Tibial nerve (tissue), 4 donors: ENCODE data around the gene PRICKLE1. TPM values are rescaled to one million over a fixed set of nuclear protein-coding genes. Genes with fewer than 3 reads are reported as not detected.

Experiments used
- DNase-seq, 2 donors: peaks; one replicate each; pipeline ENCODE4 v3.0.0-alpha.2; 2019; ENCODE audit warnings: low spot score in 2 of 2
- H3K27ac ChIP-seq, 4 donors: fragments of 200-600 bp; sonication (generic) in 3 of 4; one replicate each; pipeline ENCODE4 v1.5.1; 2017 to 2019; ENCODE audit warnings: mild to moderate bottlenecking in 1 of 4
- H3K27me3 ChIP-seq, 2 donors: fragments of 200-600 bp; sonication (generic) in 1 of 2; one replicate each; pipeline versions ENCODE4 v1.5.1 to v1.6.0; 2017 to 2019
- H3K36me3 ChIP-seq, 3 donors: fragments of 200-600 bp; sonication (generic); one replicate each; pipeline ENCODE4 v1.5.1; 2018 to 2019
- H3K4me1 ChIP-seq, 4 donors: fragments of 200-600 bp; sonication (generic) in 3 of 4; one replicate each; pipeline ENCODE4 v1.5.1; 2017 to 2019
- H3K4me3 ChIP-seq, 4 donors: fragments of 200-600 bp; sonication (generic) in 3 of 4; one replicate each; pipeline ENCODE4 v1.5.1; 2017 to 2019; ENCODE audit warnings: mild to moderate bottlenecking in 1 of 4, moderate library complexity in 1 of 4
- H3K9me3 ChIP-seq, 4 donors: fragments of 200-600 bp; sonication (generic) in 3 of 4; one replicate each; pipeline ENCODE4 v1.5.1; 2017 to 2019
- EP300 ChIP-seq, 2 donors: sonication (generic); formaldehyde crosslinking; IDR thresholded peaks; one replicate each; pipeline ENCODE4 v1.6.1; 2017; ENCODE audit warnings: antibody characterized with exemption in 2 of 2, mild to moderate bottlenecking in 1 of 2
- POLR2A ChIP-seq, 2 donors: fragments of 450-650 bp; IDR thresholded peaks; one replicate each; pipeline ENCODE4 v1.6.1; 2017; ENCODE audit warnings: antibody characterized with exemption in 2 of 2, mild to moderate bottlenecking in 2 of 2, moderate library complexity in 2 of 2
- WGBS, 2 donors: methylation state at CpG; one replicate each; pipeline ENCODE4 v1.1.5; 2018; 5-methylcytosine and 5-hydroxymethylcytosine counted together
- total RNA-seq, 4 donors: library from RNA; depleted of rRNA; stranded (reverse); fragments of >200 nt; gene quantifications; one replicate each; pipeline ENCODE4 v1.1.0, GENCODE V29; 2016
- TF ChIP-seq, protein P1 (sequence below), 5 experiments: fragments of 200-600 bp in 3 of 5; fragments of 450-650 bp in 2 of 5; sonication (generic) in 3 of 5; IDR thresholded peaks; one replicate each; pipeline ENCODE4 v1.5.1; 2016 to 2019; ENCODE audit warnings: antibody characterized with exemption in 5 of 5, mild to moderate bottlenecking in 3 of 5, moderate library complexity in 2 of 5

PRICKLE1 gene
- total RNA-seq, 4 donors from 2014 or later: 21.6 to 51.7 (median 34.5) TPM

DNA sequence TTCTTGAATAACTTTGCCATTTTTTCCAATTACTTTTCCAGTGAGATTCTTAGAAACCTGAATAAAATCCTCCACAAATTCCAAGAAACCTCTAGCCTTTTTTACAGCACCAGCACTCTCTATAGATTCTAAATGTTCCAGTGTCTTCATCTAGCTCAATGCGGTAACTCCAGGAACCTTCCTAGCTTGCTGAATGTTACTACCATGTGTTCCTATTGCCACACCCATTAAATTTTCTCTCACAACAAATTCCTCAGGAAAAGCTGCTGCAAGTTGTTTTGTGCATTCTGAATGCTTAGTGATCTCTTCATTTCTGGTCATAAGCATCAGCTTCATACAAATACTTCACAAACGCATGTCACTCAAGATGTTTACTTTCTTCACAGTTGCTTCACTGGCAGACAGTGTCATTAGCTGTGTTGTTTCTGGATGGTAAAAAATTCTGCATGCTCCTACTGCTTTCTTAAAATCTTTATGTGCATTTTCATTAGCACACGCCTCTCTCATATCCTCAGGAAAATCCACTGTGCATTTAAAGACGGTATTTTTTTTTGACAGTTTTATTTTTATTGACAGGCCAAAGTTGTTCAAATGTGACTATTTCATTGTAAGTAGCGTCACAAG lies 156.9 kb downstream of the PRICKLE1 start:
- Histone ChIP-seq H3K27me3 (no peaks in the 10 kb centered on the region), H3K27ac (no peak overlapping the region), H3K4me1 (no peaks in the 10 kb centered on the region), H3K36me3 (peaks cover 0 to 10% (median 0%) of the 10 kb centered on the region in 3 donors), H3K4me3 (no peak overlapping the region), H3K9me3 (no peaks in the 10 kb centered on the region)
- 92 to 95% methylated on average over 5 of the region's 5 CpGs for WGBS, 2 donors
- no peak for TF ChIP-seq POLR2A (IDR thresholded peaks at IDR 0.05)
- no peak for DNase-seq

DNA sequence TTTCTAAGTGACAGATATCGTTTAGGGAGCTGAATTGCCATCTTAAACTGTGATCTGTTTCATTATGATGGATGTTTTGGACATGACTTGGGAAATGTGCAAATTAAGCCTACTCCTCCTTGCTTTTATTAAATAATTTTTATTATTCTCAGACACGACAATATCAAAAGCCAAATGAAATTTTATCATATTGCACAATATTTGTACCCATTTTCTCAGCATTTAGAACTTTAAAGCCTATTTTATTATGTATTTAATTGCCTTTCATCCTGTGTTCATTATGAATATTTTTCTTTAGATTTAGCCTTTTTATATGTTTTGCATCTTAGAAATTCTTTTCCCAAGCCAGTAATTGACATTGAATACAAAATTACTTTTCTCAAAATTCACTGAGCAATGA lies 160.7 kb downstream of the PRICKLE1 start:
- Histone ChIP-seq H3K27me3 (no peaks in the 10 kb centered on the region), H3K9me3 (no peaks in the 10 kb centered on the region), H3K4me3 (no peak overlapping the region), H3K36me3 (peaks cover 0 to 10% (median 0%) of the 10 kb centered on the region in 3 donors), H3K27ac (no peak overlapping the region), H3K4me1 (no peaks in the 10 kb centered on the region)
- WGBS, 2 donors: 57 to 60% methylated on average over 2 of the region's 2 CpGs
- DNase-seq: no peak
- TF ChIP-seq POLR2A (IDR thresholded peaks at IDR 0.05): no peak
- TF ChIP-seq, protein P1, sequence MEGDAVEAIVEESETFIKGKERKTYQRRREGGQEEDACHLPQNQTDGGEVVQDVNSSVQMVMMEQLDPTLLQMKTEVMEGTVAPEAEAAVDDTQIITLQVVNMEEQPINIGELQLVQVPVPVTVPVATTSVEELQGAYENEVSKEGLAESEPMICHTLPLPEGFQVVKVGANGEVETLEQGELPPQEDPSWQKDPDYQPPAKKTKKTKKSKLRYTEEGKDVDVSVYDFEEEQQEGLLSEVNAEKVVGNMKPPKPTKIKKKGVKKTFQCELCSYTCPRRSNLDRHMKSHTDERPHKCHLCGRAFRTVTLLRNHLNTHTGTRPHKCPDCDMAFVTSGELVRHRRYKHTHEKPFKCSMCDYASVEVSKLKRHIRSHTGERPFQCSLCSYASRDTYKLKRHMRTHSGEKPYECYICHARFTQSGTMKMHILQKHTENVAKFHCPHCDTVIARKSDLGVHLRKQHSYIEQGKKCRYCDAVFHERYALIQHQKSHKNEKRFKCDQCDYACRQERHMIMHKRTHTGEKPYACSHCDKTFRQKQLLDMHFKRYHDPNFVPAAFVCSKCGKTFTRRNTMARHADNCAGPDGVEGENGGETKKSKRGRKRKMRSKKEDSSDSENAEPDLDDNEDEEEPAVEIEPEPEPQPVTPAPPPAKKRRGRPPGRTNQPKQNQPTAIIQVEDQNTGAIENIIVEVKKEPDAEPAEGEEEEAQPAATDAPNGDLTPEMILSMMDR (IDR thresholded peaks at IDR 0.05): no peak
- no peak for TF ChIP-seq EP300 (IDR thresholded peaks at IDR 0.05)

DNA sequence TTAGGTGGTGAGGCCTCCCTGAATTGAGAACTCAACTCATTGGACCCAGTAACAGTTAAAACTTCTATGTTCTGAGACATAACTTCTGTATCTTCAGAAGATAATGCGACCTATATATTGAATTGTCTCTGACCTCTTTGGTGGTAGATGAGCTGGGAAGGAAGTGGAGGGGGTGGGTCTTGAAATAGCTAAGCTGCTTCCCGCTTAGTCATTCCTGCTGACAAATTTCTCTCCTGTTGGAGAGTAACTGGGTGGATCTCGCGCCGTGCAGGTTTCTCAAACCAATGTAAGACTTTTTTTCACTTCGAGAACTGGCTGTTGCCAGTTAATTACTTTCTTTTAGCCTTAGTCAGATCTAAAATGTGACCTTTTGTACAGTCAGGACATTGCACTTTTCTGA lies 162.8 kb downstream of the PRICKLE1 start:
- Histone ChIP-seq H3K27ac (no peak overlapping the region), H3K9me3 (no peaks in the 10 kb centered on the region), H3K4me1 (peaks cover 0 to 12% (median 2%) of the 10 kb centered on the region in 4 donors), H3K27me3 (no peaks in the 10 kb centered on the region), H3K36me3 (no peaks in the 10 kb centered on the region), H3K4me3 (no peak overlapping the region)
- DNase-seq: no peak
- no peak for TF ChIP-seq EP300 (IDR thresholded peaks at IDR 0.05)
- 79 to 93% methylated on average over 6 of the region's 6 CpGs for WGBS, 2 donors

DNA sequence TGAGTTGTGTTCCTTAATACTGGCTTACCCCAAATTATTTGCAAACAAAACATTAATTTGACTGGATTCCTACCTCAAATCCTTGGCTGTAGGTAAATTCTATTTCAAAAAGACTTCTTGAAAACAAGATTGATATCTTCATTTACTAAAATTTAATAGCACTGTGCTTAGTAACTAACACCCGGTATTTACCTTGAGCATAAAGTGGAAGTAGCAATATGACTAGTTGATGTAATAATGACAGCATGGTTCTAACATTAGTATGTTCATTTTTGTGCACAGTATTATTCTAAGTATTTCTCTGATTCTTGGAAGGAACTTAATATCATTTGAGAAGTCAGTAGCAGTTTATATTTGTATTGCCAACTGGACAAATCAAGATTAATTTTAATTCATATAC lies 166.8 kb downstream of the PRICKLE1 start:
- 73 to 83% methylated on average over 1 of the region's 1 CpG for WGBS, 2 donors
- no peak for TF ChIP-seq POLR2A (IDR thresholded peaks at IDR 0.05)
- TF ChIP-seq, protein P1 (IDR thresholded peaks at IDR 0.05): no peak
- TF ChIP-seq EP300 (IDR thresholded peaks at IDR 0.05): no peak
- no peak for DNase-seq
- Histone ChIP-seq H3K4me3 (no peak overlapping the region), H3K36me3 (no peaks in the 10 kb centered on the region), H3K4me1 (peaks cover 0 to 22% (median 3%) of the 10 kb centered on the region in 4 donors), H3K27ac (peak overlapping the region in 1 of 4 donors; percentile 8), H3K9me3 (no peaks in the 10 kb centered on the region), H3K27me3 (no peaks in the 10 kb centered on the region)

DNA sequence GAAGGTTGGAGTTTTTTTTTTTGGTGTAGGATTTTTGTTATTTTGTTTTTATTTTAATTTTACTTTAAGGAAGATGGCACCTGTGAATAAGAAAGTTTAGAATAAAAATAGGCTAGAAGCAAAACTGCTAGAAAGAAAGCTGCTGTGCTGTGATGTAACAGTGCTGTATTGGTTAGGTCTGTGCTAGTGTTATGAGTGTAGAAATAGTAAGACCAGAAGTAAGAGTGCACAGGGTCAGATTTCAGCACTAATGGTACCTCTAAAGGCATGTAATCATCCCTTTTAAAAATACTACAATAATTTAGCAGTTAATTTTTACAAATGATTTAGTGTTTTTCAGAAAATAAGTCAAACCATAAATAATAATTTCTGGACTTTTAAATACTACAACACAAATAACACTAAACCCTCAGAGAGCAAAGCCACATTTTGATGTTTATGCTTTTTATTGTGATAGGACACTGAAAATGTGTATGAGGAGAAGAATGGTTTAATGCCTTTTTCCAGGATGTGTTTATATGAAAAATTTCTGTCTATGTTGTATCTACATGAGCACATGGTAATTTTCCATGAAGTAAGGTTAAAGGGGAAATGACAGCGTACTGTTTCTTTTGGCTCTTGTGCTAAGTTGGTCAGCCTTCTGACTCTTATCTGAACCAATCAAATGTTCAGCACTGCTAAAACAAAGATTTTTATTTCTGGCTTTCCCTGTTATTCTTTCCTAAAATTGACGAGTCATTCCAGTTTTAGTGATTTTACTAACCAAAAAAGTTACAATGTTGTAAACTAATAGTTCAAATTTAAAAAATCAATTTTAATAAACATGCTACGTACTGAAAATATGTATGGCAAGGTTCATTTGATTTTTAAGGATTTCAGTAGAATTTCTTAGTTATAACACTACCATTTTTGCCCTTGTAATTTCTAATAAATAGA lies 167.4 kb downstream of the PRICKLE1 start:
- H3K9me3 ChIP-seq: no peaks in the 10 kb centered on the region
- TF ChIP-seq, protein P1 (IDR thresholded peaks at IDR 0.05): no peak
- TF ChIP-seq POLR2A (IDR thresholded peaks at IDR 0.05): no peak
- no peak for TF ChIP-seq EP300 (IDR thresholded peaks at IDR 0.05)
- H3K36me3 ChIP-seq: no peaks in the 10 kb centered on the region
- no peaks in the 10 kb centered on the region for H3K27me3 ChIP-seq
- WGBS, 2 donors: 38 to 39% methylated on average over 3 of the region's 3 CpGs
- H3K27ac ChIP-seq: peak overlapping the region in 1 of 4 donors; percentile 8
- H3K4me1 ChIP-seq: peaks cover 0 to 22% (median 3%) of the 10 kb centered on the region in 4 donors
- no peak for DNase-seq
- no peak overlapping the region for H3K4me3 ChIP-seq

DNA sequence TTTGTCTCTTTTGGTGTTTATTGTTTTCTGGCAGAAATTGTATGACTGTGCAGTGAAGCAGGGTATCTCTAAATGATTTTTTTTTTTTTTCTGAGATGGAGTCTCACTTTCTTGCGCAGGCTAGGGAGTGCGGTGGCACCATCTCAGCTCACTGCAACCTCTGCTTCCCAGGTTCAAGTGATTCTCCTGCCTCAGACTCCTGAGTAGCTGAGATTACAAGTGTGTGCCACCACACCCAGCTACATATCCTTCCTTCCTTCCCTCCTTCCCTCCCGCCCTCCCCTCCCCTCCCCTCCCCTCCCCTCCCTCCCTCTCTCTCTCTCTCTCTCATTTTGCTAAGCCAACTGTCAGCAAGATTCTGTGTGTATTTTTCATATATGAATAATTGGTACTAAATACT lies 169.2 kb downstream of the PRICKLE1 start:
- Histone ChIP-seq H3K4me3 (no peak overlapping the region), H3K9me3 (no peaks in the 10 kb centered on the region), H3K27me3 (no peaks in the 10 kb centered on the region), H3K36me3 (peaks cover 0 to 3% (median 0%) of the 10 kb centered on the region in 3 donors), H3K27ac (no peak overlapping the region), H3K4me1 (peaks cover 0 to 22% (median 3%) of the 10 kb centered on the region in 4 donors)
- TF ChIP-seq, protein P1 (IDR thresholded peaks at IDR 0.05): no peak
- TF ChIP-seq EP300 (IDR thresholded peaks at IDR 0.05) (no peak), POLR2A (IDR thresholded peaks at IDR 0.05) (no peak)
- DNase-seq: no peak
- WGBS, 2 donors: 83% methylated on average over 3 of the region's 3 CpGs
